Activated CD8-positive, alpha-beta T cell treated with anti-CD3 and anti-CD28 coated beads, Interleukin-2, amount 10 ng/mL, durations not matched to agents 7 days and 5 days (primary cell): ENCODE measurements around the gene JAKMIP1. TPM values are rescaled to one million over a fixed set of nuclear protein-coding genes. Genes with fewer than 3 reads are reported as not detected.

ENCODE experiments used
- ATAC-seq: fragments of 150-1000 bp; cut with Tn5 transposase; one replicate; pipeline ENCODE4 v1.10.0; 2021; ENCODE audit warnings: moderate library complexity
- CTCF ChIA-PET: fragments of 350-600 bp; sonication (Branson Sonifier 250); formaldehyde crosslinking; loops from one replicate; lab custom pipeline; 2021; ENCODE audit warnings: antibody characterized with exemption; lab: Charles Lee
- POLR2A ChIA-PET: fragments of 350-600 bp; sonication (Branson Sonifier 250); formaldehyde crosslinking; loops from one replicate; lab custom pipeline; 2021; ENCODE audit warnings: antibody characterized with exemption; lab: Charles Lee
- DNase-seq: peaks from one replicate; pipeline ENCODE4 v3.0.0-alpha.2; 2020
- H3K27ac Mint-ChIP-seq: one replicate; pipeline ENCODE4 v1.8.0; 2021; ENCODE audit warnings: mild to moderate bottlenecking, mixed read lengths
- H3K27me3 Mint-ChIP-seq: one replicate; pipeline ENCODE4 v1.8.0; 2021; ENCODE audit warnings: low read depth, mixed read lengths
- H3K36me3 Mint-ChIP-seq: one replicate; pipeline ENCODE4 v1.8.0; 2021; ENCODE audit warnings: low read depth, mixed read lengths
- H3K4me1 Mint-ChIP-seq: one replicate; pipeline ENCODE4 v1.8.0; 2021; ENCODE audit warnings: low read depth, mixed read lengths
- H3K4me3 Mint-ChIP-seq: one replicate; pipeline ENCODE4 v1.8.0; 2021; ENCODE audit warnings: mild to moderate bottlenecking, mixed read lengths
- H3K9me3 Mint-ChIP-seq: one replicate; pipeline ENCODE4 v1.8.0; 2022; ENCODE audit warnings: mixed read lengths; ENCODE audit not compliant: insufficient read depth
- total RNA-seq, 2 experiments: library from RNA; stranded (reverse); gene quantifications; one replicate each; pipeline ENCODE4 v1.2.3, GENCODE V29; 2021

Gene JAKMIP1
- total RNA-seq, 2 experiments from 2014 or later = 9.3 to 9.6 TPM

DNA sequence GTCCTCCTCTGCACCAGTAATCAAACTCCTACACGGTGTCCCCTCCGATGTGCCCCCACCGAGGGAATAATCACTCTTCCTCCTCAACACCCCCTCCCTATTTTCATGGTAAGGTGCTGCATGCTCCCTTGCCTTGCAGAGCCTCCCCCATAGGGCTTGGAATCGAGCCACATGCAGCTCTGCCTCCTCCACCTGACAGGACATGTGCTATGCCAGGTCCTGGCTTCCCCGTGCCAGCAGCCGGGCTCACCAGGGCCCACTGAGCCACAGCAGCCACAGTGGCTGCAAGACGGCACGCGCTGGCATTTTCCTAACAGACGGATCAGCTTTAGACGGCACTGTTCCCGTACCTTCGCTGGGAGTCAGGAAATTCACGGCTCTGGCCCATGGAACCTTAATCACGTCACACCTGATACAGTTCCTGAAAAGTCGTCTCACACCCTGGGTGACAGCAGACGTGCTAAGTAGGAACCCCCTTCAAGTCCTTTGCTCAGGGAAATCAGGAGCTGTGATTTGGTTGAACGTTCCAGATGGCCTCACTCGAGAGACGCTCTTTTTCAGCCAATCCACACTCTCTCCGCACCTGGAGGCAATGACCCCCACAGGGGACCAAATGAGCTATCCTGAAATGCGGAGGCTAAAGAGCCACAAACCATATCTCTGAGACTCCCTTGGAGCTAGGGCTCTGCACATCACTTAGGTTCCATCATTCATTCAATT lies 63.2 kb downstream of the JAKMIP1 start:
- ATAC-seq = no peak
- POLR2A ChIA-PET = interaction anchor here (1.0 kb wide), 1 partner anchor 10 kb away, joined by 3 read pairs; no protein-coding TSS in a partner anchor
- peaks cover 2% of the 10 kb centered on the region for H3K36me3 Mint-ChIP-seq

GRCh38 chr4:6134612-6135220 lies 65.6 kb downstream of the JAKMIP1 start:
- peaks cover 2% of the 10 kb centered on the region for H3K36me3 Mint-ChIP-seq
- no peak overlapping the region for H3K4me3 Mint-ChIP-seq
- no peaks in the 10 kb centered on the region for H3K9me3 Mint-ChIP-seq
- ATAC-seq (peak; percentile 97), DNase-seq (peak; percentile 73)
- peaks cover 16% of the 10 kb centered on the region for H3K4me1 Mint-ChIP-seq
- ChIA-PET POLR2A (no interaction called here), CTCF (interaction anchor here (0.5 to 2.6 kb wide), 16 partner anchors 23 to 196 kb away, joined by 3 to 21 read pairs (median 4); partner anchors contain the start of gene JAKMIP1)
- H3K27ac Mint-ChIP-seq = peak overlapping the region; percentile 59
- peaks cover 2% of the 10 kb centered on the region for H3K27me3 Mint-ChIP-seq

More for the DNA sequence above, 63.2 kb downstream of the JAKMIP1 start:
- Mint-ChIP-seq H3K27ac (no peak overlapping the region), H3K27me3 (no peaks in the 10 kb centered on the region), H3K9me3 (no peaks in the 10 kb centered on the region), H3K4me1 (peaks cover 9% of the 10 kb centered on the region), H3K4me3 (no peak overlapping the region)
- CTCF ChIA-PET = interaction anchor here (0.7 to 1.9 kb wide), 2 partner anchors 68 to 113 kb away, joined by 3 to 8 read pairs; no protein-coding TSS in a partner anchor
- no peak for DNase-seq

DNA sequence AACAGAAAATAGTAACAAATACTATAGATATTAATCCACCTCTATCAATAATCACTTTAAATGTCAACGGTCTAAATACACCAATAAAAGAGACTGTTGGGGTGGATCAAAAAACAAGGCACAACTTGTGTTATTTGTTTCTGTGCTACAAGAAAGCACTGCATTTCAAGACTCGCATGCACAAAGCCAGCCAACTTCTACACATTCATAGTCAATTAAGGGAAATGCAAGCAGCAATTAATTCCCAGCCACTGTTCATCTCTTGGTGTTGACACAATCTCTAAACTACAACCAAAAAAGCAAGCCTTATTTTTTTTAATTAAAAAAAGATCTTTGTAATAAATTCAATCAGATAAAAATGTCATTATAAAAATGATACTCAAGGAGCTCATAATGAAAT lies 67.6 kb downstream of the JAKMIP1 start:
- no peak for DNase-seq
- POLR2A ChIA-PET = no interaction called here
- H3K4me3 Mint-ChIP-seq = no peak overlapping the region
- H3K27me3 Mint-ChIP-seq = peaks cover 2% of the 10 kb centered on the region
- H3K36me3 Mint-ChIP-seq = peaks cover 2% of the 10 kb centered on the region
- H3K27ac Mint-ChIP-seq = no peak overlapping the region
- H3K4me1 Mint-ChIP-seq = peaks cover 17% of the 10 kb centered on the region
- no peaks in the 10 kb centered on the region for H3K9me3 Mint-ChIP-seq
- ATAC-seq = no peak
- CTCF ChIA-PET = interaction anchor here (0.8 to 2.6 kb wide), 4 partner anchors 10 to 135 kb away, joined by 3 to 17 read pairs (median 4); no protein-coding TSS in a partner anchor

DNA sequence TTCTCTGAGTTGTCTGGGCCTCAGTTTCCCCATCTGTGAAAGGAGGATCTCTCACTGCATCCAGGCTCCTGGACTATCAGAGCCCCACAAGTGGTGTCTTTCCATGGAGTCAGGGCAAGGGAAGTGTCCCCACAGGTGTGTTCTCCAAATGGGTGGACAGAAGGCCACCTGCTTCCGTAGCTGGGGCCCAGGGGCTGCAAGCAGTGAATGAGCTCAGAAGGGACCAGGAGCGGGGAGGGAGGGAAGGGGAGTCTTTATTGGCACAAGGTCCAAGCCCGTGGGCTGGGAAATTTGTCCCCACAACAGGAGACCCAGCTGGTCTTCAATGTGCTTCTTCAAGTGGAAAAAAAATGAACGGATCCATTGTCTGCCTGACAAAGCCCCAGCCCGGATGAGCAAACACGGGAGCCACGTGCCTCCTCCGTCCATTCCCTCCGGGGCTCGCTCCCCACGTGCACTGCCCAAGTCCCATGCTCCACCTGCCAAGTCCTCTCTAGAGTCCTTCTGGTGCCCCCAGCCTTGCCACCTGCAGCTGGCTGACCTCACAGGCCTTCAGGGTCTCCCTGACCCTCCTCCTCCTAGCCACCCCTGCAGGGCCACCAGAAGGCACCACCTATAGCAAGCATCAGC lies 72.0 kb downstream of the JAKMIP1 start:
- H3K36me3 Mint-ChIP-seq = no peaks in the 10 kb centered on the region
- CTCF ChIA-PET = no interaction called here
- peaks cover 2% of the 10 kb centered on the region for H3K27me3 Mint-ChIP-seq
- DNase-seq = no peak
- H3K4me1 Mint-ChIP-seq = peaks cover 8% of the 10 kb centered on the region
- POLR2A ChIA-PET = no interaction called here
- no peaks in the 10 kb centered on the region for H3K9me3 Mint-ChIP-seq
- H3K27ac Mint-ChIP-seq = no peak overlapping the region
- no peak for ATAC-seq
- H3K4me3 Mint-ChIP-seq = no peak overlapping the region

DNA sequence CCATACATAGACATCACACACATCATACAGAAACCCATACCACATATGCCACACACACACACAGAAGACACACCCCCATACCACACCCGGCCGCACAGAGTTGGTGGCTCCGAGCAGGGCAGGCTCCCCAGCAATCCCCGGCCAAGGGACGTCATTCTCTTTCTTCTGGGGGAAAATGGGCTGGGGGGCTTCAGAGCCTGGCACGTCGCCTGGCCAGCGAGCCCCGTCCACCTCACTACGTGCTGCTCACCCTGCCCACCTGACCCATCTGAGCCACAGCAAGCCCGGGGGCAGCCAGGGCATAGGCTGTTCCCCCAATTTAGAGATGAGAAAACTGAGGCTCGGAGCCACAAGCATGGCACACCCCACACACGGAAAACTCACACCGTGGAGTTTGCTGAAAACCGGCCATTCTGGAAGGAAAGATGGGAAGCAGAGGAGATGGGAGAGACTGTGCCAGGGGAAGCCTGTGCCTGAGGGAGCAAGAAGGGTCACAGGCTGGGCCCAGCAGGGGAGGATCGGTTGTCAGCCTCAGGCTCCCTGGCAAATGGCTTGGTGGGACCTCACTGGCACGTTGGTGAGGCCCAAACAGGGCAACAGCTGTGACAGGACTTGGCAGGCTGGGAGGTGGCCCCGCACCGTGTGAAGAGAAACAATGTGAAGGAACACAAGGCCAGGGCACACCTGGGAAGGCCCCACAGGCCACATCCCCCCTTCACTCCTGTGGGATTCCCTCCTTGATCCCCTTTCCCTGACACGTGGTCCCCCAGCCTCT lies 73.2 kb downstream of the JAKMIP1 start:
- Mint-ChIP-seq H3K9me3 (no peaks in the 10 kb centered on the region), H3K27me3 (peaks cover 2% of the 10 kb centered on the region), H3K4me3 (no peak overlapping the region), H3K4me1 (peaks cover 8% of the 10 kb centered on the region), H3K36me3 (no peaks in the 10 kb centered on the region), H3K27ac (no peak overlapping the region)
- ChIA-PET CTCF (no interaction called here), POLR2A (no interaction called here)
- no peak for ATAC-seq
- no peak for DNase-seq

DNA sequence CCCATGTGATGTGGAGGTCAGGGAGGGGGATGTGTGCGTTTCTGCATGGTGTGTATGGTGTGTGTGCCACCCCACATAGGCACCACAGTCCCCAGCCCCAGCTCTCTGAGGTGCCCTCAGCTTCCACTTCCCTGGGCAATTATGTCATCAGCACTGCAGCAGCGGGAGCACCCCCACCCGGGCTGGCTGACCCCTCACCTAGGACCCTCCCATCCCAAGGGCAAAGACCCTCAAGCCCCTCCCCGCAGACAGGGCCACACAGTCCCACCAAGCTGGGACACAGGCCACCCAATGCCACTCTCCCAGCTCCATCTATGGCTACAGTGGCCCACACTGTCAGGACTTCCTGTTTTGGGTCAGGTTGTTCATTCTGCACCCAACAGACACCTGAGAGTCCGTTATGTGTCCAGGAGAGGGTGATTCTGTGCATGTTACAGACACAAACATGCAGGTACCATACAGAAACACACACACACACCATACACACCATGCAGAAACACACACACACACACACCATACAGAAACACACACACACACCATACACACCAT lies 75.2 kb downstream of the JAKMIP1 start:
- H3K4me1 Mint-ChIP-seq = peaks cover 3% of the 10 kb centered on the region
- DNase-seq = no peak
- H3K27me3 Mint-ChIP-seq = no peaks in the 10 kb centered on the region
- no peaks in the 10 kb centered on the region for H3K9me3 Mint-ChIP-seq
- ATAC-seq = peak; percentile 33
- H3K36me3 Mint-ChIP-seq = no peaks in the 10 kb centered on the region
- CTCF ChIA-PET = no interaction called here
- POLR2A ChIA-PET = no interaction called here
- no peak overlapping the region for H3K4me3 Mint-ChIP-seq
- H3K27ac Mint-ChIP-seq = no peak overlapping the region

- H3K27ac Mint-ChIP-seq = peak overlapping the region; percentile 39
- ATAC-seq = peak; percentile 19
- DNase-seq = no peak
- no peaks in the 10 kb centered on the region for H3K9me3 Mint-ChIP-seq
- peaks cover under 1% of the 10 kb centered on the region for H3K27me3 Mint-ChIP-seq
- ChIA-PET CTCF (no interaction called here), POLR2A (no interaction called here)
- peaks cover 3% of the 10 kb centered on the region for H3K4me1 Mint-ChIP-seq
- H3K4me3 Mint-ChIP-seq = no peak overlapping the region
- no peaks in the 10 kb centered on the region for H3K36me3 Mint-ChIP-seq
These were observed 75.8 kb downstream of the JAKMIP1 start for GRCh38 chr4:6124386-6125102.

- Mint-ChIP-seq H3K4me3 (no peak overlapping the region), H3K36me3 (no peaks in the 10 kb centered on the region), H3K27me3 (peaks cover 2% of the 10 kb centered on the region), H3K4me1 (peaks cover 5% of the 10 kb centered on the region), H3K9me3 (no peaks in the 10 kb centered on the region), H3K27ac (no peak overlapping the region)
- ATAC-seq (no peak), DNase-seq (no peak)
- ChIA-PET POLR2A (no interaction called here), CTCF (no interaction called here)
These were observed 76.4 kb downstream of the JAKMIP1 start for GRCh38 chr4:6123976-6124375.

DNA sequence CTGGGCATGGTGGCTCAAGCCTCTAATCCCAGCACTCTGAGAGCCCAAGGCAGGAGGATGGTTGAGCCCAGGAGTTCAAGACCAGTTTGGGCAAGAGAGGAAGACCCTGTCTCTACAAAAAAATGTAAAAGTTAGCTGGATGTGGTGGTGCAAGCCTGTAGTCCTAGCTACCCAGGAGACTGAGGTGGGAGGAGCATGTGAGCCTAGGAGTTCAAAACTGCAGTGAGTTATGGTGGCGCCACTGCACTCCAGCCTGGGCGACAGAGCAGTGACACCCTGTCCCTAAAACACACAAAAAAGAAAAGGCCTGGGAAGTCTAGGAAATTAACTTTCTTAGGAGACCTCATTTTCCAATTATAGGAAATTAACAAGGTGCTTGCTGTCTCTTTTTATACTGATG lies 76.8 kb downstream of the JAKMIP1 start:
- Mint-ChIP-seq H3K4me1 (peaks cover 5% of the 10 kb centered on the region), H3K36me3 (no peaks in the 10 kb centered on the region), H3K9me3 (no peaks in the 10 kb centered on the region), H3K27ac (no peak overlapping the region), H3K27me3 (peaks cover 2% of the 10 kb centered on the region), H3K4me3 (no peak overlapping the region)
- DNase-seq (no peak), ATAC-seq (no peak)
- ChIA-PET CTCF (interaction anchor here (1.1 kb wide), 1 partner anchor 127 kb away, joined by 3 read pairs; no protein-coding TSS in a partner anchor), POLR2A (no interaction called here)

DNA sequence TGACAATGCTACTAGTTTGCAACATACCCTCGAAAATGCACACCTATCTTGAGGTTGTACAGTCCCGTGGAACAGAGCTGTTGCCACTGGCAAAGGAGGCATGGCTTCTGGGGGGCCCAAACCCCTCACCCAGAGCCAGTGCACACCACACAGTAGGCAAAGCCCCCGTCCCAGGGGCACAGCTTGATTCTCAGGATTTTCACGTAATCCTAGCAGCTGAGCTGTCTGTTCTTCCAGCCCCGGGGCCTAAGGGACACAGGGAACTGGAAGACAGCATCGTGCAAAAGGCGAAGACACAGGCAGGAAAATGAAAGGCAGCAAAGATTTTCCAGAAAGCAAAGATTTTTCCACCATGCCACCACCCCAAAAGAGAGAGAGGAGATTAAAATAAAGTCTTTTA lies 77.2 kb downstream of the JAKMIP1 start:
- no peak for ATAC-seq
- H3K36me3 Mint-ChIP-seq = no peaks in the 10 kb centered on the region
- no peak overlapping the region for H3K4me3 Mint-ChIP-seq
- no peaks in the 10 kb centered on the region for H3K9me3 Mint-ChIP-seq
- peaks cover 2% of the 10 kb centered on the region for H3K27me3 Mint-ChIP-seq
- POLR2A ChIA-PET = no interaction called here
- CTCF ChIA-PET = interaction anchor here (1.1 kb wide), 1 partner anchor 127 kb away, joined by 3 read pairs; no protein-coding TSS in a partner anchor
- DNase-seq = no peak
- peaks cover 5% of the 10 kb centered on the region for H3K4me1 Mint-ChIP-seq
- H3K27ac Mint-ChIP-seq = no peak overlapping the region

- CTCF ChIA-PET = interaction anchor here (1.1 kb wide), 1 partner anchor 128 kb away, joined by 3 read pairs; no protein-coding TSS in a partner anchor
- no peak for DNase-seq
These were observed 77.9 kb downstream of the JAKMIP1 start for GRCh38 chr4:6122496-6122895.

More at GRCh38 chr4:6122496-6122895, 77.9 kb downstream of the JAKMIP1 start:
- H3K27me3 Mint-ChIP-seq = peaks cover 2% of the 10 kb centered on the region
- no peaks in the 10 kb centered on the region for H3K9me3 Mint-ChIP-seq
- H3K36me3 Mint-ChIP-seq = no peaks in the 10 kb centered on the region
- H3K27ac Mint-ChIP-seq = no peak overlapping the region
- POLR2A ChIA-PET = no interaction called here
- no peak overlapping the region for H3K4me3 Mint-ChIP-seq
- ATAC-seq = no peak
- peaks cover 5% of the 10 kb centered on the region for H3K4me1 Mint-ChIP-seq
